Effector CD4-positive, alpha-beta T cell (primary cell): Measurements from ENCODE around the gene TM9SF1.

Experiments used
- DNase-seq: peaks from one replicate; pipeline ENCODE4 v3.0.0-alpha.2; 2020

Gene TM9SF1

GRCh38 chr14:24194873-24195185 is 412 bp downstream of the TM9SF1 start:
- DNase-seq = no peak

DNA sequence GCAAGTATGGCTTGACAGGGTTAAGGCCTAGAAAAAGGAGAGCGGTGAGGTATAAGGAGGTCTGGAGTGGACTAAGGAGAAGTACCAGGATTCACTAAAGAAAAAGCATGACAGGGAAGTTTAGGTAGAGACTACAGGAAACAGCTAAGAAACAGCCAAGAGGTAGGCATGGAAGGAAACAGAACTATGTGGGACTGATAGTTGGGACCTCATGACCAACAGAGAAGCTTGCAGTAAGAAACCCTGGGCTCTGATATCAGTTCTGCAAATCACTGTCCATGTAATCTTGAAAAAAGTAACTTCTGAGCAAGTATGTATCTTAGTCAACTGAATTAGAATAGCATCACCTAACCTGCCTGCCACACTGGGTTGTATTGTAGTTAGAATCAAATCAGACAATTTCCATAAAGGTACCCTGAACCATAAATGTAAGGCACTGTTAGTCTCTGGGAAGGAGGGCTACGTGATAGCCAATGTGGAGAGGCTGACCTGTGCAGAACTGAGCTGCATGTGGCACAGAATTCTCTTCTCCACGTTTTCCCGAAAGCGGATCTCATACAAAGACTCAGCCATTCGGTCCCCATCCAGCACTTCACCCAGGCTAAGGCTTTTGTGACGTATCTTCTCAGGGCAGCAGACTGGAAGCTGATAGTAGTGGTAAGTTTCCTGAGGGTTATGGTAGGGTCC is 912 bp downstream of the TM9SF1 start:
- DNase-seq = no peak

DNA sequence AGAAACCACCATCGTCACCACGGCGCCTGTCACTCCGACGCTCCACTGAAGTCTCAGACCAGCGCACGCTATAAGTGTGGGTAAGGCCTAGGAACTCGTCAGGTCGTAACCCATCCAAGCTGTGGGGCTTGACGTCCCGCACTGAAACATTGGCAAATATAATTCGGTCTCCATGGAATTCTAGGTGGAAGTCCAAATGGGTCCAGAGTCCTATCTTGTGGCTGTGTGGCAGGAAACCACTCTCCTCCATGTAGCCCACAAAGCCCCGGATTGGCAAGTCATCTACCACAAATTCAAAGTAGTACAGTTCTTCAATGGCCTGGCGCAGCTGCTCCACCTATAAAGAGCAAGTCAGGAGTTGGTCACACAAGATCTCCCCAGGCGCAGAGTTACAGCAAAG is 2.3 kb downstream of the TM9SF1 start:
- no peak for DNase-seq

- no peak for DNase-seq
Observed at GRCh38 chr14:24190416-24190815, 4.8 kb downstream of the TM9SF1 start.

DNA sequence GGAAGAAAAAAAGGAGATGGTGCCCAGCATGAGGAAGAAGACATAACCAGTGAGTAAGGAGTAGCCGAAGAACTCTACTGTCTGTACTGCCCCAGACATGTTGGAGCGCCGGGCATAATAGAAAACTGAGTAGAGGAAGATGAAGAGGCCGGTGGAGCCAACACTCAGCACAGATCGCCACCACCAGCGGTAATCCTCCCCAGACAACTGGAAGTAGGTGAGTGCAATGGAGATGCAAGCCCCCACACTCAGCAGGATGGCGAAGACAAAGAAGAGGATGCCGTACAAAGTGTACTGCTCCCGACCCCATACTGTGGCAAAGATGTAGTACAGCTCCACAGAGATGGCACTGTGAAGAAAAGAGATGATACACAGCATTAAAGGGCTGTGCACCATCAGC is 5.8 kb downstream of the TM9SF1 start:
- DNase-seq = no peak

GRCh38 chr14:24189059-24189375 is 6.2 kb downstream of the TM9SF1 start:
- DNase-seq = no peak

- peak; percentile 95 for DNase-seq
Observed at GRCh38 chr14:24188251-24189058, 6.8 kb downstream of the TM9SF1 start, which contains the start of gene IPO4. IPO4 (minus strand) TSS chr14:24188816; CDS start chr14:24188787, 29 bp downstream.

DNA sequence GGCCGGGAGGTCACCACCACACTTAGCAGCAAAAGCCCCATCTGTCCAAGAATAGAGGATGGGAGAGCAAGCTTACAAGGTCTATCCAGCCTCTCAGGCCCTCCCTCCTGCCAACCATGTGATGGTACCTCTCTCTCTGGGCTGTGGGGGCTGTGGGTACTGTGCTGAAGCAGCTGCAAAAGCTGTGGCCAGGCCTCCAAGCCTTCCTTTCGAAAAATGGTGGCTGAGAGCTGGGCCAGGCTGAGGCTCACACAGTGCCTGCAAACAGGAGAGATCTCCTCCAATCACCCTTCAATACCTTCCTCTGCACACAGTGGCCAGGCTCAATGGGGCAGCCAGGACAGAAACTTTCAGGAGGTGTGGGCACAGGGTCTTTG is 7.7 kb downstream of the TM9SF1 start:
- DNase-seq = no peak

DNA sequence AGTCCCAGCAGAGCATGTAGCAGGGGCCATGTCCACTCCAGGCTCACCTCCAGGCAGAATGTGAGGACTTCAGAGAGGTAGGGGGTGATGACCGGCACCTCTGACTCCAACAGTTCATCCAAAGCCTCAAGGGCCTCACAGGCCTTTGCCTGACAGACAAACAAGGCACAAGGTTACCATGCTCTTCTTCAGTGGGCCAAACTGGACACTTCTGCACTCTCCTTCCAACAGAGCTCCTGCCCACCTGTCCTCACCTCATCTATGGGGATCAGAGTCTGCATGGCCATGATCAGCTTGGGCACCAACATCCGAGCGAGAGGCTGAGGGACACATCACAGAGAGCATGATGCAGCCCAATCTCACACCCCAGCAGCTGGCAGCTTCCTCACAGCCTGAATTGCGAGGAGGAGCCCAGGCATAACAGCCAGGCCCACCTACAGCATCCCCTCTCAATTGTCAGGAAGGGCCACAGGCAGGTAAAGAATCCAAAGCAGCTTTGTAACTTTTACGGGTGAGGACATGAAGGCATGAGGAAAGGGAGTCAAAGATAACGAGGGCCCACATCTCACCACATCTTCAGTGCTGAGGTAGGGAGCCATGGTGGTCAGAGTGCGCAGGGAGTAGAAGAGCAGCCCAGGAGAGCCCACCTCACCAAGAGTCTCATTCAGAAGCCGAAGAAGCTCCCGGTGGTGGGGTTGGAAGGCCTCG is 8.3 kb downstream of the TM9SF1 start:
- no peak for DNase-seq

DNA sequence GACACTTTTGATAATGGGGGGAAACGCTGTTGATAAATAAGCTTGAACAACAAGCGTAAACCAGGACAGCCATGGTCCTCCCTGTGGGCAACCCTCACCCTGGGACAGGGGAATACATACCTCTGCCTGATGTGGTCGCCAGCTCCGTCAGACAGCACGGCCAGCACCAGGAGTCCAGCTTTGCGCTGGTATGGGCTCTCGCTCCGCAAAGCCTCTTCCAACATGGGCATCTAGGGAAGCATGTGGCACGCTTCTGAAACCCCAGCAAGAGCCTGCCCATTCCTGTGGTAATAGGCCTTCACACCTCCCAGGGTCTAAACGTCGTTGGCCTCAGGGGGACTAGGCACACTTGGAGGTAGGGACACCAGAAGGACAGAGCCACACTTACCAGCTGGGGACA is 9.5 kb downstream of the TM9SF1 start:
- DNase-seq = no peak

GRCh38 chr14:24185026-24185425 is 10.2 kb downstream of the TM9SF1 start:
- DNase-seq = no peak

GRCh38 chr14:24184104-24184970 is 10.9 kb downstream of the TM9SF1 start:
- DNase-seq = no peak

DNA sequence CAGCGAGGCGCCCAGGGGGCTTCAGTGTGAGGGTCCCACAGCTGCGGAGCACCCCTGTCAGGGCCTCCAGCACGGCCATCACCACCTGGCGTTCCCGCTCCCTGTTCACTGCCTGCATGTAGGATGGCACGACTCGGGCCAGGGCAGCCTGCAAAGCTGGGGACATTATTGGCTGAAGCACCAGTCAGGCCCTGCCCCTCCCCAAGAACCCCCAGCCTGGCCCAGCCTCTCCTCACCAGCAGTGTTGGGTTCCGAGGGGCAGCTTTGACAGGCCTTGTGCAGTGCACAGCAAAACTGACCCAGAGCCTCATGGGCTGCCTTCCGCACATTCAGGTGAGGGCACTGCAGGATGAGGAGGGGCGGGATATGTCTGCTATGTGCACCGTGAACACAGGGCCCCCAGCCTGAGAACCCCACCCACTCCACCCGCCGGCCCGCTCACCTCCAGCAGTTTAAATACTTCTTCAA is 12.2 kb downstream of the TM9SF1 start:
- no peak for DNase-seq

DNA sequence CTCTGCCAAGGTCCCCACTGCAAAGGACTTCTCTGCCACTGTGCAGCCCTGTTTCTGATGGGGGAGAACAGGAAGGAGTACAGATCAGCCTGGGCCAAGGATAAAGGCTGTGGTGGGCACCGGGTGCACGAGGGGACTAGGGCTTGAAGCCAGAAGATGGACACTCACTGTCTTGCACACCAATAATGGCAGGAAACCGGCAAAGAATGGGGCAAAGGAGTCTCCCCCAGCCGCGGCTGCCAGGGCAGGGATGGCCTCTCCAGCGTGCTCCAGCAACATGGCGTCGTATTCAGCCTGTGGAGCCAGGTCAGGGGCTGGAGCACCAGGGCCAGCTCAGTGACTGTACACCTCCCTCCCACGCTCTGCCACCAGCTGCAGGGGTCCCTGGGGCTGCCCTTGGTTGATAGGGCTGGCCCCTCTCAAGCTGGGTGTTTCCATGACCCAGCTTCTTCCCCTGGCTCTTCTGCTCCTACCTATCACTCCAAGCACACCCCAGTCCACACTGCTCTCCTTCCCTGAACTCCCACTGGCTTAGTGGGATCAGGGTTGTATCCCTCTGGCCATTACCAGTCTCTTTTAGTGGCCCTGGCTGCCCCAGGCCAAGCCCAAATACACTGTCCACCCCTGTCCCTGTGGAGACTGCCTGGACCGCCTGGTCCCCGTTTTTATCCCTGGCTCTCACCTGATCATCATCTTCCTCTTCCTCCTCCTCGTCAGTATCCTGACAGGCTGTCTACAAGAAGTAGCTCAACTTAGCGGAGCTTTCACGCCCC is 12.9 kb downstream of the TM9SF1 start:
- no peak for DNase-seq

DNA sequence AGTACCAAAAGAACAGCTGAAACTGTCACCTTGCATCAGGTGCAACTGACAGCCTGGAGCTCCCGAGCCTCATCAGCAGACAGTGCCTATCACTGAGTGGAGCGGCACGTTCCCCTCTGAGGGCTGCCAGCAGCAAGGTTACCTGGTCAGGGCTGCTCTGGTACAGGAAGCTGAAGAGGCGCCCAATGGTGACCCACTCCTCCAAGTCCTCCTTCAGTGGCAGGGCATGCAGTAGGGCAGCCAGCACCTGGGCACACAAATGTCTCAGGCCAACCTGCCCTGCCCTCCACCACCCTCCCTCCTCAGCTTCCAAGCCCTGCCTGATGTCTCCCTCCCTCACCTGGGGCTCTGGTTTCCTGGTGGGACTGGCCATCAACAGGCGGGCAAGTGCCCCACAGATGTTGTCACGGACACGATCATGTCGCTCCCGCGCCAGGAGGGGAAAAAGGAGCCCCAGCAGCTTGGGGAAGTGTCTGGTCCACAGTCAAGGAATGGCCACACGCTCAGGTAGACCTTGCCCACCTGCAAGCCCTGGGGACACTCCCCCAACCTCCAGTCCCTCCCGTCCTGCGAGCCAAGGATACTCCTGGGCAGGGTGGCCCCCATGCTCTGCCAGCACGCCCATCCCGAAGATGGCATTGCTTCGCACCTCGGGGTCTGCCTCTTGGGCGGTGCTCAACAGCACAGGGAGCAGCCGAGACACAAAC is 13.7 kb downstream of the TM9SF1 start:
- DNase-seq = no peak

- no peak for DNase-seq
Observed at GRCh38 chr14:24179961-24180796, 15.1 kb downstream of the TM9SF1 start.

DNA sequence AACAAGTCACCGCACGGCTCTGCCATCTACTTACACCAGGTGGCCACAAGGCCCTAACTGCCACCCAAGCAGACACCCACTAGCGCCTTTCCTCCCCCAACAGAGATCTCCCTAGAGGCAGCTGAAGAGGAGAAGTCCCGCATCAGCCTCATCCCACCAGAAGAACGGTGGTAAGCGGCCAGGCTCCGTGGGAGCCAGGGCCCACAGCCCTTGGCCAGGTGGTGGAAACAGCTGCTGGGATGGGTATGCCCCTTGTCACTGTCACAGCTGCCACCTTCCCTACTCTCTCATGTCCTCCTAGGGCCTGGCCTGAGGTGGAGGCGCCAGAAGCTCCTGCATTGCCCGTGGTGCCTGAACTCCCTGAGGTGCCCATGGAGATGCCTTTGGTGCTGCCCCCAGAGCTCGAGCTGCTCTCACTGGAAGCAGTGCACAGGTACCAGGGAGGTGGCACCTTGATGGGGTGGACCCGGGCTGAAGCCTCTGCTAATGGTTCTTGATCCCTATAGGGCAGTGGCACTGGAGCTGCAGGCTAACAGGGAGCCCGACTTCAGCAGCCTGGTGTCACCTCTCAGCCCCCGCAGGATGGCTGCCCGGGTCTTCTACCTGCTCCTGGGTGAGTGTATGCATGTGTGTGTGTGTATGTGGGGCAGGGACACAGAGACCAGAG is 15.8 kb downstream of the TM9SF1 start:
- DNase-seq = no peak

- no peak for DNase-seq
Observed at GRCh38 chr14:24178399-24179178, 16.7 kb downstream of the TM9SF1 start.

DNA sequence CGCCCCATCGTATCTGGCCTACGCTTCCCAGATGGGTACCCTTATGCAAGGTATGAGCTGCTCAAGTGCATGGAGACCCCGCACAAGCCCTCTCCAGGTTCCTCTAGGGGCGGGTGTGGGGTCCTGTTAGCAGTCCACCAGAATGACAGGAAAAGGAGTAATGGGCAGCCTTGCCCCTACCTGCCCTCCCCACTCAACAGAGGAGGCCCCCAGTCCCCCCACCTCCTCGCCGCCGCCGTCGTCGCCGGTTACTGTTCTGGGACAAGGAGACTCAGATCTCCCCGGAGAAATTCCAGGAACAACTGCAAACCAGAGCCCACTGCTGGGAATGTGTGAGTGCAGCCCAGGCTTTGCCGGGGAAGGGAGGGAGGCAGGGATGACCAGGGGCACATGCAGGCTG is 17.4 kb downstream of the TM9SF1 start:
- DNase-seq = no peak
